ENCODE measurements around the gene PSMB4. TPM values are rescaled to one million over a fixed set of nuclear protein-coding genes. Genes with fewer than 3 reads are reported as not detected.
A peak's percentile ranks its signal among the peaks of the same experiment; 100 is the strongest.
"Not testable (repeated sequence)": the region's sequence is repeated elsewhere in the genome, so short reads cannot be mapped to it uniquely, and the experiment has no call there.

PSMB4 gene
- total RNA-seq, 6 experiments from 2014 or later = 125 to 174 (median 151) TPM

DNA sequence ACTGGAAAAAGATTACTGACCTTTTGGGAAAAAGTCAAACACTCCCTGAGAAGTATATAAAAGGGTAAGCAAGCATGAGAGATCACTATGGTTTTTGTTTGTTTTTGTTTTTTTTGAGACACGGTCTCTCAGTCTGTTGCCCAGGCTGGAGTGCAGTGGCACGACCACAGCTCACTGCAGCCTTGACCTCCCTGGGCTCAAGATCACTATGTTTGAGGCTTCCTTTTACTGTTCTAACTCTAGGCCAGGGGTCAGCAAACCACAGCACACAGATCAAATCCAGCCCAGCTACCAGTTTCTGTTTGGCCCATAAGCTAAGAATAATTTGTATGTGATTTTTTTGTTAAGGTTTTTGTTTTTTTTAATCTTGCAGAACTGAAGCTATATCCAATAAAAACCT, 25.7 kb downstream of the PSMB4 start:
- Histone ChIP-seq H3K36me3 (peaks cover 0 to 91% (median 50%) of the 10 kb centered on the region in 4 donors), H3K9me3 (no peaks in the 10 kb centered on the region), H3K27ac (no peak overlapping the region), H3K4me1 (no peaks in the 10 kb centered on the region), H3K27me3 (no peaks in the 10 kb centered on the region), H3K4me3 (no peak overlapping the region)
- intact Hi-C loops (cut with DNase I) = no loop called here
- WGBS (ENCODE audit: insufficient coverage, low coverage, low lambda C conversion rate, missing lambda C conversion rate) = 8% methylated on average over 2 of the region's 2 CpGs
- TF ChIP-seq POLR2A (IDR thresholded peaks at IDR 0.05) = no peak
- TF ChIP-seq, protein P1, sequence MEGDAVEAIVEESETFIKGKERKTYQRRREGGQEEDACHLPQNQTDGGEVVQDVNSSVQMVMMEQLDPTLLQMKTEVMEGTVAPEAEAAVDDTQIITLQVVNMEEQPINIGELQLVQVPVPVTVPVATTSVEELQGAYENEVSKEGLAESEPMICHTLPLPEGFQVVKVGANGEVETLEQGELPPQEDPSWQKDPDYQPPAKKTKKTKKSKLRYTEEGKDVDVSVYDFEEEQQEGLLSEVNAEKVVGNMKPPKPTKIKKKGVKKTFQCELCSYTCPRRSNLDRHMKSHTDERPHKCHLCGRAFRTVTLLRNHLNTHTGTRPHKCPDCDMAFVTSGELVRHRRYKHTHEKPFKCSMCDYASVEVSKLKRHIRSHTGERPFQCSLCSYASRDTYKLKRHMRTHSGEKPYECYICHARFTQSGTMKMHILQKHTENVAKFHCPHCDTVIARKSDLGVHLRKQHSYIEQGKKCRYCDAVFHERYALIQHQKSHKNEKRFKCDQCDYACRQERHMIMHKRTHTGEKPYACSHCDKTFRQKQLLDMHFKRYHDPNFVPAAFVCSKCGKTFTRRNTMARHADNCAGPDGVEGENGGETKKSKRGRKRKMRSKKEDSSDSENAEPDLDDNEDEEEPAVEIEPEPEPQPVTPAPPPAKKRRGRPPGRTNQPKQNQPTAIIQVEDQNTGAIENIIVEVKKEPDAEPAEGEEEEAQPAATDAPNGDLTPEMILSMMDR (IDR thresholded peaks at IDR 0.05) = no peak
- peak in 1 of 4 donors; percentile 24 for ATAC-seq
- no peak for DNase-seq

DNA sequence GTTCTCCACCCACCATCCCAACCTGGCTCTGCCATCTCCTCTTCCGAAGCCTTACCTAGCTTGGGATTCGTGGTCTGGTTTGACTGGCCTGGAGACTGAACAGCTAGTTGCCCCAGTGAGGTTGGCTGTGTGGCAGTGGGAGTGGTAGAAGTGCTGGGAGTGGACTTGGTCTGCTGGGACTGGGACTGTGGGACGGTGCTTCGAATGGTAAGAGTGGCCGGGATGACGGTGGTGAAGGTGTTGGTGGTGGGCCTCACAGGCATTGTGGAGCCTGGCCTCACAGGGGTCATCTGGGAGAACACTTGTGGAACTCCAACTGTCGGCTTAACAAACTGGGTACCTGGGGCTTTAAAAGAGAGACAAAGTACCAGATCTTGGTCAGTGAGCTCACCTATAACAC, 28.7 kb downstream of the PSMB4 start:
- 92% methylated on average over 5 of the region's 7 CpGs for WGBS (ENCODE audit: insufficient coverage, low coverage, low lambda C conversion rate, missing lambda C conversion rate)

DNA sequence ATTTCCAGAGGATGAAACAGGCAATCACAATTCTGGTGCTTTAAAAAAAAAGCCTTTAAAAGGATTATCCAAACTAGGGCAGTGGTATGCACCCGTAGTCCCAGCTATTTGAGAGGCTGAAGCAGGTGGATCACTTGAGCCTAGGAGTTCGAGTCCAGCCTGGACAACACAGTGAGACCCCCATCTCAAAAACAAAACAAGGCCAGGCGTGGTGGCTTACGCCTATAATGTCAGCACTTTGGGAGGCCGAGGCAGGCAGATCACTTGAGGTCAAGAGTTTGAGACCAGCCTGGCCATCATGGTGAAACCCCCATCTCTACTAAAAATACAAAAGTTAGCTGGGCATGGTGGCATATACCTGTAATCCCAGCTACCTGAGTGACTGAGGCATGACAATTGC, 34.5 kb downstream of the PSMB4 start:
- H3K27ac ChIP-seq; ATAC-seq; H3K4me3 ChIP-seq; H3K4me1 ChIP-seq; H3K9me3 ChIP-seq; DNase-seq; H3K27me3 ChIP-seq; intact Hi-C loops (cut with DNase I): not testable (repeated sequence)
- H3K36me3 ChIP-seq = peaks cover 0 to 19% (median 9%) of the 10 kb centered on the region in 4 donors
- WGBS (ENCODE audit: insufficient coverage, low coverage, low lambda C conversion rate, missing lambda C conversion rate) = 80% methylated on average over 1 of the region's 5 CpGs

More for the DNA sequence above, 28.7 kb downstream of the PSMB4 start:
- H3K36me3 ChIP-seq = peaks cover 0 to 74% (median 40%) of the 10 kb centered on the region in 4 donors
- H3K27ac ChIP-seq = no peak overlapping the region
- intact Hi-C loops (cut with DNase I) = no loop called here
- no peaks in the 10 kb centered on the region for H3K27me3 ChIP-seq
- H3K4me1 ChIP-seq = no peaks in the 10 kb centered on the region
- no peak for TF ChIP-seq POLR2A (IDR thresholded peaks at IDR 0.05)
- TF ChIP-seq, protein P1 (IDR thresholded peaks at IDR 0.05) = no peak
- ATAC-seq = peak in 1 of 4 donors; percentile 30
- no peak for DNase-seq
- H3K4me3 ChIP-seq = no peak overlapping the region
- no peaks in the 10 kb centered on the region for H3K9me3 ChIP-seq

DNA sequence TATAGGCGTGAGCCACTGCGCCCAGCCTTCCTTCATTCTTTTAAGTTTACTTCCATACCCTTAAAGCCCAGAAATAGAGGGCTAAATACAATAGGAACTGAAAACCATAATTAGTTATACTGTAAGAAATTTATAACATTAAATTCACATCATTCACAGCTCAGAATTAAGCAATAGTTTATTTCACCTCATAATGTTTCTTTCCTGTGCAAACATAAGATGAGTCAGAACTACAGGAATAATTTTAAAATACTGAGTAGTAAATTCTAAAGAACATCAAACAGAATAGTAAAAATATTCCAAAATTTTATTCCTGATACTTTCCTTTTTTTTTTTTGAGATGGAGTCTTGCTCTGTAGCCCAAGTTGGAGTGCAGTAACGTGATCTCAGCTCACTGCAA, 35.8 kb downstream of the PSMB4 start:
- H3K36me3 ChIP-seq = peaks cover 0 to 14% (median 2%) of the 10 kb centered on the region in 4 donors
- ATAC-seq = peak in 1 of 4 donors; percentile 57
- H3K4me3 ChIP-seq = no peak overlapping the region
- no peak for TF ChIP-seq POLR2A (IDR thresholded peaks at IDR 0.05)
- TF ChIP-seq, protein P1 (IDR thresholded peaks at IDR 0.05) = no peak
- H3K9me3 ChIP-seq = no peaks in the 10 kb centered on the region
- no peak overlapping the region for H3K27ac ChIP-seq
- DNase-seq = no peak
- H3K27me3 ChIP-seq = no peaks in the 10 kb centered on the region
- WGBS (ENCODE audit: insufficient coverage, low coverage, low lambda C conversion rate, missing lambda C conversion rate) = 87% methylated on average over 3 of the region's 3 CpGs
- intact Hi-C loops (cut with DNase I) = no loop called here
- no peaks in the 10 kb centered on the region for H3K4me1 ChIP-seq

DNA sequence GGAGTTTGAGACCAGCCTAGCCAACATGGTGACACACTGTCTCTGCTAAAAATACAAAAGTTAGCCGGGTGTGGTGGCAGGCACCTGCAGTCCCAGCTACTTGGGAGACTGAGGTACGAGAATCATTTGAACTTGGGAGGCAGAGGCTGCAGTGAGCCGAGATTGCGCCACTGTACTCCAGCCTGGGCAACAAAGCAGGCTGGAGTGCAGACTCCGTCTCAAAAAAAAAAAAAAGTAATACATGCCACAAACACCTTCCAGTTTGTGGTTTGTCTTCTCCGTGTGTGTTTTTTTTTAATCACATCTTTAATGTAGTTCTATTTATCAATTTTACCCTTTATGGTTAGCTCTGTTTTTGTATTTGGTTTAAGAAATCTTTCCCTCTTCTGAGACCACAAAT, 37.6 kb downstream of the PSMB4 start:
- no peak for TF ChIP-seq POLR2A (IDR thresholded peaks at IDR 0.05)
- TF ChIP-seq, protein P1 (IDR thresholded peaks at IDR 0.05) = no peak
- Histone ChIP-seq H3K9me3 (no peaks in the 10 kb centered on the region), H3K4me3 (no peak overlapping the region), H3K4me1 (no peaks in the 10 kb centered on the region), H3K27me3 (no peaks in the 10 kb centered on the region), H3K36me3 (peaks cover 0 to 13% (median 3%) of the 10 kb centered on the region in 4 donors), H3K27ac (no peak overlapping the region)
- intact Hi-C loops (cut with DNase I) = no loop called here
- DNase-seq (no peak), ATAC-seq (no peak)
- WGBS (ENCODE audit: insufficient coverage, low coverage, low lambda C conversion rate, missing lambda C conversion rate) = 54% methylated on average over 5 of the region's 6 CpGs

DNA sequence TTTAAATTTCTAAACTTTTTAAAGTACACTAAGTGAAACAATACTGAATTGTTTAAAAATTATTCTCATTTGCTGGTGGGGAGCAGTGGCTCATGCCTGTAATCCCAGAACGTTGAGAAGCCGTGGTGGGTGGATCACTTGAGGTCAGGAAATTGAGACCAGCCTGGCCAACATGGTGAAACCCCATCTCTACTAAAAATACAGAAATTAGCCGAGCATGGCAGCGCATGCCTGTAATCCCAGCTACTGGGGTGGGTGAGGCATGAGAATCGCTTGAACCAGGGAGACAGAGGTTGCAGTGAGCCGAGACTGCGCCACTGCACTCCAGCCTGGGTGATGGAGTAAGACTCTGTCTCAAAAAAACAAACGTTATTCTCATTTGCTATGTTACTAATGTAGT, 38.0 kb downstream of the PSMB4 start:
- intact Hi-C loops (cut with DNase I); H3K27ac ChIP-seq; H3K4me3 ChIP-seq; DNase-seq; H3K4me1 ChIP-seq; ATAC-seq; H3K9me3 ChIP-seq; H3K27me3 ChIP-seq: not testable (repeated sequence)
- 66% methylated on average over 8 of the region's 8 CpGs for WGBS (ENCODE audit: insufficient coverage, low coverage, low lambda C conversion rate, missing lambda C conversion rate)
- peaks cover 0 to 13% (median 3%) of the 10 kb centered on the region in 4 donors for H3K36me3 ChIP-seq

All from right lobe of liver (tissue), 6 donors.